ENCODE data around the gene ERAP2.
A peak's percentile ranks its signal among the peaks of the same experiment; 100 is the strongest.

ERAP2 gene

DNA sequence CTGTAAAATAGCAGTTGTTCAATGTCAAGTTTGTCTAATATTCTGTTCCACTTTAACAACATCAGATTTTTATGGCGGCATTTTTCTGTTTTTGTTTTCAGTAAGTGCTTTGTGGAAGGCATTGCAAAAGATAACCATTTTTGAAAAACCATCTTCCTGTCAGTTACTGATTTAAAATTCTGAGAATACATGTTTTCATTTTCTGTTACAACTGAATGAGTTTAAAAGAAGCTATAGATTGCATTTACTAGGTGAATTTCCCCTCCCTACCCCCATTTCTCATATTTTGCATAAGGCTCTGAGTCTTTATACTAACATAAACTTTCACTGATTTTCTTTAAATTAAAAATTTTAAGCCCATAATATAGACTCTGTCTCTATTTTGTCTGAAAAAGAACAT, 4.6 kb upstream of the ERAP2 start:
- Histone ChIP-seq H3K14ac (ENCODE audit: low read length in 2 of 2) (no peak overlapping the region), H3K27me3 (ENCODE audit: control insufficient read depth in 1 of 2, insufficient read depth in 1 of 2, low read length in 2 of 2) (no peaks in the 10 kb centered on the region), H2BK5ac (ENCODE audit: low read depth, low read length, poor library complexity, severe bottlenecking) (no peak overlapping the region), H3K4me2 (ENCODE audit: low read length, poor library complexity, severe bottlenecking) (no peak overlapping the region), H2BK120ac (ENCODE audit: low read depth, low read length) (no peak overlapping the region), H3K27ac (ENCODE audit: low read length, poor library complexity, severe bottlenecking) (no peak overlapping the region), H2AK5ac (ENCODE audit: low read length, severe bottlenecking) (no peak overlapping the region), H2BK12ac (ENCODE audit: low read length in 2 of 2) (no peak overlapping the region), H3K9me3 (ENCODE audit: control insufficient read depth, low read length) (no peaks in the 10 kb centered on the region), H3K9ac (ENCODE audit: low read length) (no peak overlapping the region), H3K4me1 (ENCODE audit: control insufficient read depth, insufficient read depth, low read depth, low read length) (no peaks in the 10 kb centered on the region), H3K18ac (ENCODE audit: low read depth in 1 of 2, low read length in 2 of 2) (no peak overlapping the region), H3K36me3 (ENCODE audit: control insufficient read depth in 1 of 2, insufficient read depth in 2 of 2, low read depth in 1 of 2, low read length in 2 of 2) (no peaks in the 10 kb centered on the region), H3K4ac (ENCODE audit: low read depth in 1 of 2, low read length in 2 of 2) (no peak overlapping the region), H2AFZ (ENCODE audit: low read depth, low read length) (no peak overlapping the region), H3K23ac (ENCODE audit: low read length in 2 of 2) (no peak overlapping the region), H2BK15ac (ENCODE audit: low read depth, poor library complexity, severe bottlenecking) (no peak overlapping the region), H3K4me3 (ENCODE audit: insufficient read depth in 1 of 2, low read depth in 1 of 2, low read length in 2 of 2) (no peak overlapping the region), H4K8ac (ENCODE audit: low read length) (no peak overlapping the region), H3K79me1 (replicated peaks; ENCODE audit: low read length, poor library complexity, severe bottlenecking) (peaks cover 3% of the 10 kb centered on the region), H4K91ac (ENCODE audit: low read length) (no peak overlapping the region)
- WGBS = no CpG with 5 or more reads among the region's 1 CpG
- DNase-seq = no peak

DNA sequence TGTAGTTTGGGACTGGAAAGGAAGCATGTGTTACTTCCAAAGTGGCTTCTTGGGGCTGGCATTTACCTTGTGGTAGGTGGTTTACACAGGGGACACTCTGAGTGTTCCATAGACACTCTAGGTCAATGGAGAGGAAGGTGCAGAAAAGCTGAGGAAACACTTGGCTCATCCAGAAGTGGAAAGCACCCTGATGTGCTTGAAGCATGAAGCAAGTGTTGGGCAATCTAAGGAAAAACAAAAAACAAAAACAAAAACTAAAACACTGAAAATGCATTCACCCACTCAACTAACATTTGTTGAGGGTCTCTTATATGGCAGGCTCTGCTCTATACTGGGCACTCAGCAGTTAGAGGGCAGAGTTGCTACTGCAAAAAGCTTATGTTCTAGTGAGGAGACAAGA, 2.9 kb upstream of the ERAP2 start:
- DNase-seq = no peak
- peak overlapping the region; percentile 32 for H2AK5ac ChIP-seq (ENCODE audit: low read length, severe bottlenecking)
- H3K4me1 ChIP-seq (ENCODE audit: control insufficient read depth, insufficient read depth, low read depth, low read length) = peaks cover 2% of the 10 kb centered on the region
- H3K27ac ChIP-seq (ENCODE audit: low read length, poor library complexity, severe bottlenecking) = no peak overlapping the region
- no peaks in the 10 kb centered on the region for H3K9me3 ChIP-seq (ENCODE audit: control insufficient read depth, low read length)
- no peak overlapping the region for H3K23ac ChIP-seq (ENCODE audit: low read length in 2 of 2)
- no peaks in the 10 kb centered on the region for H3K36me3 ChIP-seq (ENCODE audit: control insufficient read depth in 1 of 2, insufficient read depth in 2 of 2, low read depth in 1 of 2, low read length in 2 of 2)
- no peak overlapping the region for H2BK5ac ChIP-seq (ENCODE audit: low read depth, low read length, poor library complexity, severe bottlenecking)
- H3K27me3 ChIP-seq (ENCODE audit: control insufficient read depth in 1 of 2, insufficient read depth in 1 of 2, low read length in 2 of 2) = no peaks in the 10 kb centered on the region
- H4K8ac ChIP-seq (ENCODE audit: low read length) = no peak overlapping the region
- peaks cover 3% of the 10 kb centered on the region for H3K79me1 ChIP-seq (replicated peaks; ENCODE audit: low read length, poor library complexity, severe bottlenecking)
- H2BK15ac ChIP-seq (ENCODE audit: low read depth, poor library complexity, severe bottlenecking) = no peak overlapping the region
- H3K4me3 ChIP-seq (ENCODE audit: insufficient read depth in 1 of 2, low read depth in 1 of 2, low read length in 2 of 2) = no peak overlapping the region
- H3K9ac ChIP-seq (ENCODE audit: low read length) = no peak overlapping the region
- H4K91ac ChIP-seq (ENCODE audit: low read length) = no peak overlapping the region
- H3K18ac ChIP-seq (ENCODE audit: low read depth in 1 of 2, low read length in 2 of 2) = peak overlapping the region in 1 of 2 experiments; percentile 15
- no peak overlapping the region for H3K4ac ChIP-seq (ENCODE audit: low read depth in 1 of 2, low read length in 2 of 2)
- no peak overlapping the region for H2AFZ ChIP-seq (ENCODE audit: low read depth, low read length)
- H2BK120ac ChIP-seq (ENCODE audit: low read depth, low read length) = no peak overlapping the region
- H3K14ac ChIP-seq (ENCODE audit: low read length in 2 of 2) = no peak overlapping the region
- no peak overlapping the region for H3K4me2 ChIP-seq (ENCODE audit: low read length, poor library complexity, severe bottlenecking)
- no peak overlapping the region for H2BK12ac ChIP-seq (ENCODE audit: low read length in 2 of 2)

DNA sequence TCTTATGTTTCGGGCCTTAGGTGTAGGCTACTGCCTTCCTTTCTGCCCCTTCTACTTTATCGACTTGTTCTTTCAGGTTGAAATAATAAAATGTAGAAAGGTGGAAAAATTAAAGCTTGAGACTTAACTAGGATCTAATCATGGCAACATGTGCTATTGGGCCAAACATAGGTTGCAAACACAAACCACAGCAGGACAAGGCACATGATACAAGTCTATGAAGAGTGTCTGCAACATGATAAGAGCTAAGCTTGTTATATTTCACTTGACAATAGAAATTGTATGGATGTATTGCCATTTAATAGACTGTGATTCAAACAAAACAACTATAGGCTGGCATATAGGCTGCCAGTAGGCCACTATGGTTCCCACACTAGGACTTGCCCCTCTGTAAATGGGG, 1.7 kb upstream of the ERAP2 start:
- Histone ChIP-seq H3K27me3 (ENCODE audit: control insufficient read depth in 1 of 2, insufficient read depth in 1 of 2, low read length in 2 of 2) (no peaks in the 10 kb centered on the region), H2BK120ac (ENCODE audit: low read depth, low read length) (peak overlapping the region; percentile 23), H3K4me1 (ENCODE audit: control insufficient read depth, insufficient read depth, low read depth, low read length) (peaks cover 2% of the 10 kb centered on the region), H3K4ac (ENCODE audit: low read depth in 1 of 2, low read length in 2 of 2) (no peak overlapping the region), H3K27ac (ENCODE audit: low read length, poor library complexity, severe bottlenecking) (no peak overlapping the region), H3K18ac (ENCODE audit: low read depth in 1 of 2, low read length in 2 of 2) (no peak overlapping the region), H2BK15ac (ENCODE audit: low read depth, poor library complexity, severe bottlenecking) (no peak overlapping the region), H2AK5ac (ENCODE audit: low read length, severe bottlenecking) (no peak overlapping the region), H3K79me1 (replicated peaks; ENCODE audit: low read length, poor library complexity, severe bottlenecking) (peaks cover 3% of the 10 kb centered on the region), H3K36me3 (ENCODE audit: control insufficient read depth in 1 of 2, insufficient read depth in 2 of 2, low read depth in 1 of 2, low read length in 2 of 2) (peaks cover 0 to under 1% of the 10 kb centered on the region in 2 experiments), H4K91ac (ENCODE audit: low read length) (no peak overlapping the region), H3K9me3 (ENCODE audit: control insufficient read depth, low read length) (no peaks in the 10 kb centered on the region), H2BK5ac (ENCODE audit: low read depth, low read length, poor library complexity, severe bottlenecking) (no peak overlapping the region), H3K4me2 (ENCODE audit: low read length, poor library complexity, severe bottlenecking) (no peak overlapping the region), H4K8ac (ENCODE audit: low read length) (peak overlapping the region; percentile 24), H3K23ac (ENCODE audit: low read length in 2 of 2) (no peak overlapping the region), H3K4me3 (ENCODE audit: insufficient read depth in 1 of 2, low read depth in 1 of 2, low read length in 2 of 2) (no peak overlapping the region), H2AFZ (ENCODE audit: low read depth, low read length) (no peak overlapping the region), H3K9ac (ENCODE audit: low read length) (no peak overlapping the region), H2BK12ac (ENCODE audit: low read length in 2 of 2) (no peak overlapping the region), H3K14ac (ENCODE audit: low read length in 2 of 2) (no peak overlapping the region)
- DNase-seq = no peak
- WGBS = 100% methylated on average over 2 of the region's 2 CpGs

DNA sequence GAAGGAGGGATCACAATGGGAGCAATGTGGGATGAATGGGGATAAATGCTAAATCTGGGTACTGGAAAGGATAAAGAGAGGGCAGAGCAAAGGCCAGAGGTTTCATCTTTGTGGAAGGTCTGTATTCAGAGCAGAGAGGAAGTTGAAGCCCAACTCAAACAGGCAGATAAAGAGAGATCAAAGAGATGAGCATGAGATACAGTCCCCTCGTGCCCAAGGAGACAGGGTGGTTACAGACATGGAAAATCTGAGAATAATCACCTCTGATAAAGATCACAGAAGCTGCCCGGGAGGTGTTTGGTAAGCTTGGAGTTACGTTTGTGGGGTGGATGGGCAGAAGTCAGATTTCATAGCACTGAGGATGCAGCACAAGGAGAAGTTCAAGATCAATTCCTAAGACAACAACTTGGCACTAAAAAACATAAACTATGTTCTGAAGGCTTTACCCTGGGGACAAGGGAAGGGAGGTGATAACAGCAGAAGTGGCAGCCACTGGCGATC, 459 bp upstream of the ERAP2 start:
- Histone ChIP-seq H3K36me3 (ENCODE audit: control insufficient read depth in 1 of 2, insufficient read depth in 2 of 2, low read depth in 1 of 2, low read length in 2 of 2) (peaks cover 0 to 12% of the 10 kb centered on the region in 2 experiments), H3K4me2 (ENCODE audit: low read length, poor library complexity, severe bottlenecking) (peak overlapping the region; percentile 65), H3K27ac (ENCODE audit: low read length, poor library complexity, severe bottlenecking) (peak overlapping the region; percentile 19), H3K9me3 (ENCODE audit: control insufficient read depth, low read length) (no peaks in the 10 kb centered on the region), H3K27me3 (ENCODE audit: control insufficient read depth in 1 of 2, insufficient read depth in 1 of 2, low read length in 2 of 2) (no peaks in the 10 kb centered on the region), H2AFZ (ENCODE audit: low read depth, low read length) (peak overlapping the region; percentile 74), H2AK5ac (ENCODE audit: low read length, severe bottlenecking) (peak overlapping the region; percentile 83), H3K4me3 (ENCODE audit: insufficient read depth in 1 of 2, low read depth in 1 of 2, low read length in 2 of 2) (peak overlapping the region in 1 of 2 experiments; percentile 87), H2BK12ac (ENCODE audit: low read length in 2 of 2) (peak overlapping the region; percentile 28 to 66), H4K91ac (ENCODE audit: low read length) (no peak overlapping the region), H3K4me1 (ENCODE audit: control insufficient read depth, insufficient read depth, low read depth, low read length) (peaks cover 2% of the 10 kb centered on the region), H3K23ac (ENCODE audit: low read length in 2 of 2) (no peak overlapping the region), H4K8ac (ENCODE audit: low read length) (peak overlapping the region; percentile 59), H3K79me1 (replicated peaks; ENCODE audit: low read length, poor library complexity, severe bottlenecking) (peaks cover 3% of the 10 kb centered on the region), H2BK15ac (ENCODE audit: low read depth, poor library complexity, severe bottlenecking) (no peak overlapping the region), H2BK120ac (ENCODE audit: low read depth, low read length) (peak overlapping the region; percentile 37), H3K9ac (ENCODE audit: low read length) (peak overlapping the region; percentile 93), H3K4ac (ENCODE audit: low read depth in 1 of 2, low read length in 2 of 2) (peak overlapping the region; percentile 13), H2BK5ac (ENCODE audit: low read depth, low read length, poor library complexity, severe bottlenecking) (no peak overlapping the region), H3K14ac (ENCODE audit: low read length in 2 of 2) (no peak overlapping the region), H3K18ac (ENCODE audit: low read depth in 1 of 2, low read length in 2 of 2) (peak overlapping the region; percentile 8 to 31)
- no peak for DNase-seq
- 30% methylated on average over 4 of the region's 4 CpGs for WGBS

Data from mesenchymal stem cell (in vitro differentiated cells and primary cell).